Frontal cortex (tissue), 4 donors: Measurements from ENCODE around the gene JAG2. TPM values are rescaled to one million over a fixed set of nuclear protein-coding genes. Genes with fewer than 3 reads are reported as not detected.

ENCODE experiments used
- DNase-seq, 2 donors: peaks; one replicate each; pipeline ENCODE4 v3.0.0; 2012; ENCODE audit warnings: low spot score in 2 of 2
- FAIRE-seq: peaks from 2 replicates; lab custom pipeline; 2012; peaks lifted over from hg19 to GRCh38; lab: Jason Lieb, UNC
- small RNA-seq: library from RNA; depleted of rRNA; stranded (forward); fragments of <200 nt; gene quantifications from one replicate; pipeline ENCODE3, GENCODE V24; 2014
- total RNA-seq: library from RNA; depleted of rRNA; stranded (reverse); fragments of >200 nt; gene quantifications from one replicate; pipeline ENCODE4 v1.2.3, GENCODE V29; 2014
- donor health status: control.
- donor health status: control.
- donor health status: control.

JAG2 gene
- total RNA-seq, 1 donor from 2014 or later: 21.2 TPM

GRCh38 chr14:105097794-105098127, 70.8 kb downstream of the JAG2 start:
- DNase-seq: no peak
- FAIRE-seq: no peak

- DNase-seq (no peak), FAIRE-seq (no peak)
These were observed 72.2 kb downstream of the JAG2 start for GRCh38 chr14:105096206-105096875.

- no peak for FAIRE-seq
- no peak for DNase-seq
These were observed 73.3 kb downstream of the JAG2 start for GRCh38 chr14:105095236-105095805.

- DNase-seq (peak in 1 of 2 donors; percentile 33), FAIRE-seq (no peak)
These were observed 74.2 kb downstream of the JAG2 start for GRCh38 chr14:105094193-105094907.

GRCh38 chr14:105093431-105094192, 75.0 kb downstream of the JAG2 start:
- FAIRE-seq: no peak
- peak; percentile 49 to 77 for DNase-seq

- FAIRE-seq (no peak), DNase-seq (peak; percentile 72 to 77)
These were observed 75.5 kb downstream of the JAG2 start for GRCh38 chr14:105093038-105093430.

GRCh38 chr14:105092171-105093037, 76.2 kb downstream of the JAG2 start:
- DNase-seq (no peak), FAIRE-seq (no peak)

GRCh38 chr14:105091517-105092170, 76.9 kb downstream of the JAG2 start:
- no peak for DNase-seq
- FAIRE-seq: no peak

GRCh38 chr14:105091054-105091516, 77.5 kb downstream of the JAG2 start:
- FAIRE-seq (no peak), DNase-seq (no peak)

Small RNA genes within 50 kb of the gene (small RNA-seq; reads per million reads assigned to genes)
- gene AL512356.2 (not detected), gene MIR6765 (0.08 reads per million)

Other genes starting within 250 kb of the JAG2 start
- gene PLD4, start 243.9 kb downstream of the JAG2 start, total RNA-seq: 3.7 TPM
- gene AHNAK2, start 190.4 kb downstream of the JAG2 start, total RNA-seq: 20.0 TPM
- 13.0 TPM for gene CLBA1, start 183.0 kb downstream of the JAG2 start, total RNA-seq
- gene CDCA4, start 147.7 kb downstream of the JAG2 start, total RNA-seq: 11.0 TPM
- 1.2 TPM for gene GPR132, start 103.3 kb downstream of the JAG2 start, total RNA-seq
- 32.6 TPM for gene NUDT14, start 12.5 kb upstream of the JAG2 start, total RNA-seq
- 52.2 TPM for gene BTBD6, start 79.8 kb upstream of the JAG2 start, total RNA-seq
- 60.7 TPM for gene BRF1, start 132.2 kb upstream of the JAG2 start, total RNA-seq
- gene PACS2, start 146.0 kb upstream of the JAG2 start, total RNA-seq: 73.0 TPM
- gene TEX22, start 229.8 kb upstream of the JAG2 start, total RNA-seq: 0.41 TPM